GM19043 (cell line): ENCODE measurements around the gene PUS7L.
"Not testable (repeated sequence)": the region's sequence is repeated elsewhere in the genome, so short reads cannot be mapped to it uniquely, and the experiment has no call there.

Experiments used
- ATAC-seq: cut with Tn5 transposase; IDR thresholded peaks from one replicate; pipeline ENCODE4 v1.9.1; 2021; ENCODE audit warnings: low read depth; ENCODE audit not compliant: unreplicated experiment

The PUS7L gene

GRCh38 chr12:43758728-43759563, at the start of gene PUS7L, which contains the start of gene IRAK4:
Gene PUS7L (minus strand): TSS chr12:43758790. CDS start chr12:43755245, 3,545 bp downstream.
Gene IRAK4 (plus strand): TSS chr12:43758951. CDS start chr12:43768112, 9,161 bp downstream.
- peak; percentile 96 for ATAC-seq

GRCh38 chr12:43807386-43807785, 48.8 kb upstream of the PUS7L start:
- ATAC-seq: no peak

GRCh38 chr12:43806737-43807072, 48.1 kb upstream of the PUS7L start:
- ATAC-seq: no peak

- ATAC-seq: peak; percentile 89
These were observed 47.5 kb upstream of the PUS7L start, which contains the start of gene TWF1 for GRCh38 chr12:43805860-43806736. Gene TWF1 (minus strand): TSS chr12:43806317. CDS start chr12:43806245, 72 bp downstream.

GRCh38 chr12:43805149-43805859, 46.7 kb upstream of the PUS7L start:
- ATAC-seq: no peak

- no peak for ATAC-seq
These were observed 39.1 kb upstream of the PUS7L start for GRCh38 chr12:43797561-43798217.

GRCh38 chr12:43795716-43796280, 37.2 kb upstream of the PUS7L start:
- ATAC-seq: peak; percentile 60

GRCh38 chr12:43789941-43790340, 31.4 kb upstream of the PUS7L start:
- no peak for ATAC-seq

- no peak for ATAC-seq
These were observed 28.5 kb upstream of the PUS7L start for GRCh38 chr12:43786899-43787693.

GRCh38 chr12:43776498-43776897, 17.9 kb upstream of the PUS7L start:
- peak; percentile 49 for ATAC-seq

GRCh38 chr12:43766291-43766690, 7.7 kb upstream of the PUS7L start:
- ATAC-seq: no peak

GRCh38 chr12:43764528-43764927, 5.9 kb upstream of the PUS7L start:
- no peak for ATAC-seq

GRCh38 chr12:43763769-43764168, 5.2 kb upstream of the PUS7L start:
- no peak for ATAC-seq

- no peak for ATAC-seq
These were observed 4.0 kb upstream of the PUS7L start for GRCh38 chr12:43762596-43762995.

GRCh38 chr12:43761500-43761899, 2.9 kb upstream of the PUS7L start:
- no peak for ATAC-seq

GRCh38 chr12:43760396-43760795, 1.8 kb upstream of the PUS7L start:
- ATAC-seq: no peak

- peak; percentile 4 for ATAC-seq
These were observed 303 bp downstream of the PUS7L start for GRCh38 chr12:43758247-43758727.

- ATAC-seq: no peak
These were observed 4.6 kb downstream of the PUS7L start for GRCh38 chr12:43754015-43754414.

GRCh38 chr12:43751360-43751759, 7.2 kb downstream of the PUS7L start:
- not testable (repeated sequence) for ATAC-seq
